C4-2B (cell line): ENCODE measurements around the gene ASH1L.
"Not testable (repeated sequence)": the region's sequence is repeated elsewhere in the genome, so short reads cannot be mapped to it uniquely, and the experiment has no call there.

Experiments used
- H3K27ac ChIP-seq: fragments of 450-650 bp; 2 replicates; pipeline ENCODE4 v1.5.1; 2017
- CTCF ChIP-seq: fragments of 450-650 bp; conservative IDR thresholded peaks from 2 replicates; pipeline ENCODE4 v1.5.1; 2017; ENCODE audit warnings: mild to moderate bottlenecking
- ZFX ChIP-seq: fragments of 450-650 bp; IDR thresholded peaks from 2 replicates; pipeline ENCODE4 v1.6.1; 2017

Gene ASH1L

GRCh38 chr1:155529109-155529508 is 33.5 kb downstream of the ASH1L start:
- no peak overlapping the region for H3K27ac ChIP-seq
- TF ChIP-seq CTCF: no peak
- TF ChIP-seq ZFX: no peak

- TF ChIP-seq CTCF (no peak), ZFX (no peak)
- H3K27ac ChIP-seq: no peak overlapping the region
Measured at GRCh38 chr1:155527677-155528076, 34.9 kb downstream of the ASH1L start.

- no peak overlapping the region for H3K27ac ChIP-seq
- no peak for TF ChIP-seq CTCF
- TF ChIP-seq ZFX: no peak
Measured at GRCh38 chr1:155526356-155526755, 36.2 kb downstream of the ASH1L start.

GRCh38 chr1:155522069-155522468 is 40.5 kb downstream of the ASH1L start:
- TF ChIP-seq ZFX: no peak
- no peak for TF ChIP-seq CTCF
- H3K27ac ChIP-seq: no peak overlapping the region

GRCh38 chr1:155518484-155518883 is 44.1 kb downstream of the ASH1L start:
- no peak overlapping the region for H3K27ac ChIP-seq
- TF ChIP-seq ZFX: no peak
- TF ChIP-seq CTCF: no peak

- no peak overlapping the region for H3K27ac ChIP-seq
- TF ChIP-seq CTCF: no peak
- no peak; the same call in 1 of the 2 replicates for TF ChIP-seq ZFX
Measured at GRCh38 chr1:155514582-155515187, 47.9 kb downstream of the ASH1L start.

GRCh38 chr1:155513300-155513916 is 49.2 kb downstream of the ASH1L start:
- H3K27ac ChIP-seq: no peak overlapping the region
- TF ChIP-seq CTCF: no peak

GRCh38 chr1:155511385-155511784 is 51.2 kb downstream of the ASH1L start:
- not testable (repeated sequence) for H3K27ac ChIP-seq
